NCI-H2029 (cell line): ENCODE measurements around the gene DUSP18.
"Not testable (repeated sequence)": the region's sequence is repeated elsewhere in the genome, so short reads cannot be mapped to it uniquely, and the experiment has no call there.

Experiments
- DNase-seq: peaks from one replicate; lab custom pipeline; 2025; lab: John Stamatoyannopoulos, UW

DUSP18 gene

GRCh38 chr22:30679895-30680690 lies 12.4 kb upstream of the DUSP18 start:
- DNase-seq = not testable (repeated sequence)

DNA sequence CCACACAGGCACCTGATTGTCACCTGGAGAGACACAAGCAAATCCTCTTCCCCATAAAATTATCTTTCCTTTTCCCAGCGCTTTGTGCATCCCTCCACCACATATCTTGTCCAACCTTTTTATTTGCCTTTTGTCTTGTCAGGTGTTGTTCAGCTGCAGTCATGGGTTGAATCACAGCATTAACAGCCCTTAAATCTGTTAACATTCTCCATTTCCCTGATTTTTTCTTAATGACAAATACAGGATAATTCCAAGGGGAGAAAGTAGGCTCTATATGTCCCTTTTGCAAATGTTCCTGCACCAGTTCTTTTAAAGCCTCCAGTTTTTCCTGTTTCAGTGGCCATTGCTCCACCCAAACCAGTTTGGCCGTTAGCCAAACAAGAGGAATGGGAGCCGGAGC lies 8.9 kb upstream of the DUSP18 start:
- DNase-seq = not testable (repeated sequence)

DNA sequence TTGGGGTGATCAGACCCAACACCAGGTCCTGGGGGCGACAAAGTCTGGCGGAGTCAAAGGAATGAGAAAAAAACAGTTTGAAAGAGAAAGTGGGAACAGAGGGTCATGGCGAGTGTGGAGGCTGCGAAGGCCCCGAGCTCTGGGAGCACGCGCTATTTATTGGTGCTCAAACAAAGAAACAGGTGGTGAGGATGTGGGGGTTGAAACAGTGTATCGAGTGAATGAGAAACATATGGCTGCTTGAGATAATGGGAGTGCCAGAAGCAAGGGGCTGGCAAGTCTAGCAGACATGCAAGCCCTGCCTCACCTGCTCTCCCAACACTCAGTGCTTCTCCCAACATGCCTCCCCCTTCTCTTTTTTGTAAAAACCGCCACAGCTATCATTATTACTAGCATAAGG lies 7.8 kb upstream of the DUSP18 start:
- DNase-seq = no peak

GRCh38 chr22:30674482-30674881 lies 6.8 kb upstream of the DUSP18 start:
- no peak for DNase-seq

GRCh38 chr22:30673136-30673535 lies 5.5 kb upstream of the DUSP18 start:
- no peak for DNase-seq

- DNase-seq = no peak
These were observed 3.4 kb upstream of the DUSP18 start for GRCh38 chr22:30671071-30671470.

DNA sequence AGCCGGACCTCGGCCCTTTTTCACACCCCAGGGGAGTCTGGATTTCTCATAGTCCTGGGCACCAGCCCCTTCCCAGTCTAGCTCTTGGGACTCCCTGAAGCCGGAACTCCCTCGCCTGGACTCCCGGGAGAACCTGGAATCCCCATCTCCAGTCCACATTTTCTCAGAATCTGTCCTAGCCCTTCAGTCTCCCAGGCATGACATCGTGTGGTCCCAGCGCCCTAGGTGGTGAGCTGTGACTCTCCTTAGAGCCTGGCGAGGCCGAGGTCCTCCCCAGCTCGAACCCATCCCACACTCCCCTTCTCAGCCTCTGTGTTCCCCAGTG lies 673 bp upstream of the DUSP18 start:
- no peak for DNase-seq

DNA sequence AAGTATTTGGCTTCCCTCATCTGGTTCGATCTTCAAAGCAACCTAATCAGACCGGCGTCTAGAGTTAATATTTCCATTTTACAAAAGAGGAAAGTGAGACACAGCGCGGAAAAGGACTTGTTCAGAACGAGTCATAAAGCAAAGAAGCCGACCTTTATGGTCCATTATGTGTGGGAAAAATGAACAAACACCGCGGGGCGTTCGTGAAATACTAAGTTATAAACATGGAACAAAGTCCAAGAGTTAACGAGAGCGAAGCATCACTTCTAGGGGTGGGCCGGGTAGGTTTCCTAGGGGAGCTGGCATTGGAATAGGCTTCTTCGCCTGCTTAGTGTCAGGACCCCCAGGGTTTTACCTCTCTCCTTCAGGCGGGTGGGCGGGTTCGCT lies 575 bp downstream of the DUSP18 start:
- DNase-seq = no peak

GRCh38 chr22:30665786-30666185 lies 1.9 kb downstream of the DUSP18 start:
- no peak for DNase-seq

DNA sequence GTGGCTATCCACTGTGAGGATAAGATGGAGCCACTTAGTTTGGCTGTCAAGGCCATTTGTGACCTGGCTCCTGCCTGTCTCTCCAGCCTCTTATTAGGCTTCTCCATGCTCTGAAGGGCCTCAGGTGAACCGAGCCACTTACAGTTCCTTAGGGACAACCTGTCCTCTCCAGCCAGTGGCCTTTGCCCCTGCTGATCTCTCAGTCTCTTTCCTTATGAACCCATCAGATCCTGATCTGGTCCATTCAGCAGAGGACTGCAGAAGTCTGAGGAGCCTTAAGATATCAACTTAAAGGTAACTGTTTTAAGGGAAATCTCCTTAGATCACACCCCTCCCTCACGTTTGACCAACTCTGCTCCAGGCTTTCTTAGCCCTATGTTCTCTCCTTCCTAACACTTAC lies 2.4 kb downstream of the DUSP18 start:
- DNase-seq = no peak

DNA sequence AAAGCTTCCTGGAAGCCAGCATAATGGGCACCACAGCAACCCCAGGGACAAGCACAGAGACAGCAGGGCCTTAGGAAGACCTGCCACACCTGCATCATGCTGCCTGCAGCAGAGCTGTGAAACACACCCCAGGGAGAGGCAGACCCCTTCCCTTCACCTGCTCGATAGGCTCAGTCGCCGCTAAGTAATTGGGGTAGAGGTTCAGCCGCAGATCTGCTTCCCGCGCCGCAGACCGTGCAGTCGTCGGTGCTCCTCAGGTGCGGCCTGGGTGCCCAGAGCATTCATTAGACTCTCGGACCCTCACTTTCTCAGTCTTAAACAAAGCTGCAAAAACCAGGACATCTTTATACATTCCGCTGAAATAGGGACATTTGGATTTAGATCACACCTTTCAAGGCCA lies 2.9 kb downstream of the DUSP18 start:
- no peak for DNase-seq

DNA sequence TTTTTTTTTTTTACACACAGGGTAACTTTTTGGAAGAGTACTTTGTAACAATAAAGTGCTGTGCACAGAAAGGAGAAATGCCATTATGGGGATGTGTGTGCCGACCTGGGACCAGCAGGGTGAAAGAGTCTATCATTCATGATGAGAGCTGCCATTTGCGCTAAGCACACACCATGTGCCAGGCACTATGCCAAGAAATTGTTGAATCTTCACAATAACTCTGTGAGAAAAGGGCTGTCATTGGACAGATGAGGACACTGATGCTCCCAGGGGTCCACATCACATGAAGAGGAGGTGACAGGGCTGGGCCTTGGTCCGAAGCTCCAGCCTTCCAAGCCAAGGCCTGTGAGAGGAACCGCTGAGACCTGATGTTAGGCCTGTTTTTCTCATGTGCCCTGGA lies 5.6 kb downstream of the DUSP18 start:
- DNase-seq = peak; percentile 9

DNA sequence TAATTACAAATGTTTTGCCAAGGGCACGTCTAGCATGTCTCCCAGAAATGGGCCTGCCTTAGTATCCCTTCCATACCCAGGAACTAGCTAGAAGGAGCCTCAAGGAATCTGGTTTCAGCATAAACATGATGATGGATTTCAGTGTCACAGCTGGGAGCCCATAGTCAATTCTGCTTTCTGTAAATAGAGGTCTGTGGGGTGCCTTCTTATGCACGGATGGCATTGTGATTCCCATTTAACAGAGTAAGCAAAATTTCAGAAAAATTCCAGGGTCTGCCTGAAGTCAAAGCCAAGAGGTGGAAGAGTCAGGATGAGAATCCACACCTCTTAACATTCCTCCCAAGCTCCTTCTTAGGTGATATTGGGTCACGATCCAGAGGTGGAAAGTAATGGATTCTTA lies 12.1 kb downstream of the DUSP18 start:
- no peak for DNase-seq

- no peak for DNase-seq
These were observed 13.3 kb downstream of the DUSP18 start for GRCh38 chr22:30654361-30654760.

DNA sequence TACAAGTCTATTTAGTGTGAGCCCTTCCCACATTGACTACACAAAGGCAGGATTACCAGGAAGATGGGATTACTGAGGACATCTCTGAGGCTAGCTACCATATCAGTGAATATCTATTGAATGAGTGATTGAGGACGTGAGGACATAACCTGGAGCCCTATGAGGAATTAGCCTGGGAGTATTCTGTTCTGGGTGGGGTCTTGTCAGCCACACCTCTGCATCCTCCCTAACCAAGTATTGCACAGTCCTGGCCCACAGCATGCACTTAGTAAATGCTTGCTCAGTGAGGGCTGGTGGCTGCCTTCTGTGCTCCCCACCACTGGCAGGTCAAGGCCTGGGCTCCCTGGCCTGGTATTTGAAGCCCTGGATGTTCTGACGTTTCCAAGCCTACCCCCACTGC lies 14.8 kb downstream of the DUSP18 start:
- DNase-seq = no peak

DNA sequence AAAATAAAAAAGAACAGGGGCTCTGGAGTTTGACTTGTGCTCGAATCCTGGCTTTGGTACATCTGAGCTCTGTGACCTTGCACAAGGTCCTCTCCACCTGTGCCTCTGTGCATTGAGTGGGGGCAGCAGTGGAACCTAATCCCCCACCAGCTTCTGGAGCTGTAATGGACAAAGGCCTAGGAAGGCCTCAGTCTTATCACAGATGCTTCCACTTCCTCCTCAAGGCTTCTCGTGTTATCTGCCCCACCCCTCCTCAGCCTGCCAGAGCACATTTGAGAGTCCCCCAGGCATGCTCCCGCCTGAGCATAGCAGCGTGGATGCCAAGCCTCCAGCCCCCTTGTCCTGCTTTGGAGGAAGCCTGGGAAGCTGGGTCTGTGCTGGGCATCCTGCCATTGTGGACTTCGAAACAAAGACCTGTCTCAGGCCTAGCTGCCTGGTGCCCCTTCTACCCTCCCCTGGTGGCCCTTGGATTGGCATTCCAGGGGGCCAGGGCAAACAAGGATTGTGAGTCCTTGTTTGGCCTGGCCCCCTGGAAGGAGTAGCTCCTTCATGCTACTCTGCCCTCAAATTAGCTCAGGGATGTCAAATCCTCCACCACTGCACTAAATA lies 17.1 kb downstream of the DUSP18 start:
- DNase-seq = peak; percentile 7

- DNase-seq = no peak
These were observed 18.2 kb downstream of the DUSP18 start for GRCh38 chr22:30649430-30650007.

DNA sequence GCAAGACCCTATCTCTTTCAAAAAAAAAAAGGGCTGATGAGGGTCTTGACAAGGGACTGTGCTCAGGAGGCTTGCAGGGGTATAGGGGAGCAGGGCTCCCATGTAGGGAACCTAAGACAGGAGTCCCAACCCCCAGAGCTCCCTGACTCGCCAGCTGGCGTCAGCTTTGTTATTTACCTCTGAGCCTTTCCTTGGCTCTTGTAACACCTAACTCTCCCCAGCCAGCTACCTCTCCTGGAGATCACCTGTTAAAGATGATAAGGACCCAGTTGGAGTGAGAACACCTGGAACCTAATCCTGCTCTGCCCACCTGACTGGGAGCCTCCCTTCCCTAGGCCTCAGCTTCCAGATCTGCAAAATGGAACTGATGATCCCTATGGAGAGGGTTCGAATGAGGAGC lies 18.9 kb downstream of the DUSP18 start:
- DNase-seq = no peak

DNA sequence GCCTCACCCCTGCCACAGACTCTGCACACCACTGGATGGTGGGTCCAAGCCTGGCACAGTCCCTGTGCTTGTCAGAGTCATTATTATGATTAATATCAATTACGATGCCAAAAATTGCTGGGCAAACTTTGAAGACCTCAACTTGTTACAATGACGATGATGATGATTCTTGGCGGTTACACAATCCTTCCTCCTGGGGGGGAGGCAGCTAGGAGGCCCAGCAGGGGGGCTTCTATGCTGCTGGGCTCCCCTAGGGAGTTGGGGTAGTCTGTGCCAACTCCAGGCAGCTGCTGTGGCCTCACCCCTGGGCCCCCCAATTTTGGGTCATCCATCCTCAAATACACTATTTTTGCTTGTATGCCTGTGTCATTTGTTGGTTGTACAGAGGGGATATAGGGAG lies 20.1 kb downstream of the DUSP18 start:
- DNase-seq = no peak

DNA sequence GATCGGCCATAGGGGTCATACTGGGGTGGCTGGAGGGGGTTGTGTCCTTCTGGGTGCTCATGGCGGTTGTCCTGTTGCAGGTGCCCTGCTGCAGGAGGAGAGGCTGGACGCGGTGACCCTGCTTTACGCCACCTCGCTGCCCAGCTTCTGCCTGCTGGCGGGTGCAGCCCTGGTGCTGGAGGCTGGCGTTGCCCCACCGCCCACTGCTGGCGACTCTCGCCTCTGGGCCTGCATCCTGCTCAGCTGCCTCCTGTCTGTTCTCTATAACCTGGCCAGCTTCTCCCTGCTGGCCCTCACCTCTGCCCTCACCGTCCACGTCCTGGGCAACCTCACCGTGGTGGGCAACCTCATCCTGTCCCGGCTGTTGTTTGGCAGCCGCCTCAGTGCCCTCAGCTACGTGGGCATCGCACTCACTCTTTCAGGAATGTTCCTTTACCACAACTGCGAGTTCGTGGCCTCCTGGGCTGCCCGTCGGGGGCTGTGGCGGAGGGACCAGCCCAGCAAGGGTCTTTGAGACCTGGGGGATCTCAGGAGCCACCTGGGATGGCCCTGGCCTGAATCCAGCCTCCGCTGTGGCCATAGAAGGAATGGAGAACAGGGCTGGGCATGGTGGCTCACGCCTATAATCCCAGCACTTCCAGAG lies 21.0 kb downstream of the DUSP18 start:
- no peak for DNase-seq

DNA sequence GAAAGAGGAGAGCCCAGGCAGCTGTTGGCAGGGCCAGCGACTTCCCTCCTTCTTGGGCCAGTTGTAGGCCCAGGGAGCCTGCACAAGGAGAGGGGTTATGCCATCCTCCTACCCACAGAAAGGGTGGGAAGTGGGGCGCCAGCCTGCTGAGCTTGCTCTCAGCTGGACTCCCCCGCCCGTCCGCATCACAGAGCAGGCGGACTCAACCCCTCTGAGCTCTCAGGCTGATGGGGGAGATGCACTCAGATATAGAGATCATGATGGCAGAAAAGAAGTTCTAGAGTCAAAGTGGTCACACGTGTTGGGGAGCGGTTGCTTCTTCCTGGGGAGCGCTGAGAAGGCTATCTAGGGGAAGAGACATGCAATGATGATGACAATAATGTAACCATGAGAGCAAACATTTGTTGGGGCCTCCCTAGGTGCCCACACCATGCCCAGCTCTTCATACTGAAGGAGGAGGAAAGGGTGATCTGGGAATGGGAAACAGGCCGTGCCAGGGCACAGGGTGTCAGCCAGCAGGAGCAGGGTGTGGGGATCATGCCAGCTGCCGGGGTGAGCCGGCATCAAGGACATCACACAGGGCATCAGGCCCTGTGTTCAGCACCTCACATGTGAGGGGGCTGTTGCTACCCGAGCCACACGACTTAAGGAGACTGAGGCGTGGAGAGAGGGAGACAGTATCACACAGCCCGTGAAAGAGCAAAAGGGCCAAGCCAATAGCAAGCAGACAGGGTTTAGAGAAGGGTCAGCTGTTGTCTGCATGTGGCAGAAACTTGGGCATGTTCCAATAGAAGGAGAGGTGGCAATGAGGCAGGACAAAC lies 24.4 kb downstream of the DUSP18 start:
- DNase-seq = no peak

GRCh38 chr22:30640839-30641430 lies 26.7 kb downstream of the DUSP18 start:
- no peak for DNase-seq
